GM10248 (cell line): ENCODE measurements around the gene TTC22.

Source experiments
- CTCF ChIA-PET: fragments of 300-600 bp; sonication (Branson Sonifier 250); formaldehyde crosslinking; extraction: SDS; loops from one replicate; lab custom pipeline; 2021; ENCODE audit warnings: antibody characterized with exemption; lab: Yijun Ruan, JAX
- POLR2A ChIA-PET: fragments of 350-650 bp; sonication (Branson Sonifier 250); formaldehyde crosslinking; extraction: SDS; loops from one replicate; lab custom pipeline; 2020; ENCODE audit warnings: antibody characterized with exemption; lab: Yijun Ruan, JAX
- DNase-seq: peaks from one replicate; pipeline ENCODE4 v3.0.0; 2012; ENCODE audit errors: extremely low spot score
- CTCF ChIP-seq: IDR thresholded peaks from 2 replicates; pipeline ENCODE4 v1.5.1; 2012; ENCODE audit warnings: mild to moderate bottlenecking, low read depth; ENCODE audit errors: extremely low read depth, missing control alignments, control extremely low read depth

The TTC22 gene

GRCh38 chr1:54800899-54801759, at the start of gene TTC22:
TTC22 (minus strand) TSS chr1:54801323; CDS start chr1:54801163, 160 bp downstream.
- peak; percentile 84 for DNase-seq
- ChIA-PET CTCF (interaction anchor here (0.7 to 5.7 kb wide), 25 partner anchors 9 to 197 kb away, joined by 3 to 45 read pairs (median 3); no protein-coding TSS in a partner anchor), POLR2A (interaction anchor here (0.7 to 1.2 kb wide), 2 partner anchors 9 to 85 kb away, joined by 3 read pairs; partner anchors contain the start of gene TTC4)
- TF ChIP-seq CTCF, result peak; percentile 65

DNA sequence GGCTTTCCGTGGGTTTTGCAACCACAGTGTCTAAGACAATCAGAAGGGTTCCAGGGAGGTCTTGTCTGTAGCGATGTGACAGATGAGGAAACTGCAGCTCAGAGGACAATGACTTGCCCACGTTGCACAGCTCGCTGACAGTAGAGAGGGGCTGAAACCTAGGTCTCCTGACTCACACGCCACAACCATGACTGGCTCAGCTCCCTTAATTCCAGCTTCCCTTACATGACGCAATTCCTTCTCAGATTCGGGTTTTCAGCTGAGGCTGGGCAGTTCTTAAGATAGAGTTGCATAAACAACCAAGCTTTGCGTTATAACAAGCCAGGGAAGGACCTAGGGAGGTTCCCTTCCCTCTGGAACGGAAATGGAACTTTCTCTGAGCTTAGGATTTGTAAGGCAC, 49.6 kb upstream of the TTC22 start:
- POLR2A ChIA-PET, result no interaction called here
- no peak for TF ChIP-seq CTCF
- no peak for DNase-seq
- CTCF ChIA-PET, result no interaction called here

GRCh38 chr1:54850069-54850730, 49.1 kb upstream of the TTC22 start:
- POLR2A ChIA-PET, result no interaction called here
- TF ChIP-seq CTCF, result no peak
- CTCF ChIA-PET, result no interaction called here
- no peak for DNase-seq

- ChIA-PET CTCF (interaction anchor here (1.0 to 3.7 kb wide), 2 partner anchors 9 to 95 kb away, joined by 4 to 13 read pairs; no protein-coding TSS in a partner anchor), POLR2A (no interaction called here)
- no peak for DNase-seq
- TF ChIP-seq CTCF, result no peak
Measured at GRCh38 chr1:54849219-54850068, 48.3 kb upstream of the TTC22 start.

DNA sequence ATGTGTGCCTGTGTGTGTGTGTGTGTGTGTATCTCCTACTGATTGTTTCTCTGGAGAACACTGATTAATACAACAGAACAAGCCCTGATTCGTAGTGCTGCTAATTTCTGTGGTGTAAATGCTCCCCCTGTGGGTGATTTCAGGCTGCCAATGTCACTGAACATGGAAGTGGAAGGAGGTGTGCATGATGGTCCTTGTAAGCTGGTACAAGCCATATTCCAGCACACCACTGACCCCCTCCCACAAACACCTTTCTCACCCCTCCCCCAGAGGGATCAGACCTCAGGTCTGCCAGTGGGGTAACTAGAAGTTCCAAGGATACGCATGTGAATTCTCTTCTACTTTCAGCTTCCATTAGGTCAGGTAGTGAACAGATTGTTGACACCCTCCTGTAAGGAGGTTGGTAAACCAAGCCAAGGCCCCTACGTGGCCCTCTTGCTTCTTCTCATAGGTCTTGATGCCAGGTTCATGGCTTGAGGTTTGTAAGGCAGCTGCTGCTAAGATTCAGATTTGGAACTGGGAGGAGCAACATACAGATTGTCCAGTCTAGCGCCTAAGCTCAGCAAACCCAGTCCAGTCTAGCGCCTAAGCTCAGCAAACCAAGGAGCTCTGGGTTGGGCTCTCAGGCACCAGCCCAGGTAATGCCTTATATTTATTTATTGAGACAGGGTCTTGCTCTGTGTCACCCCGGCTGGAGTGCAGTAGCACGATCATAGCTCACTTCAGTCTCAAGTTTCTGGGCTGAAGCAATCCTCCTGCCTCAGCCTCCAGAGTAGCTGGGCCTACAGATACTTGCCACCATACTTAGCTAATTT, 47.2 kb upstream of the TTC22 start:
- POLR2A ChIA-PET, result no interaction called here
- CTCF ChIA-PET, result interaction anchor here (1.0 to 3.7 kb wide), 3 partner anchors 10 to 97 kb away, joined by 3 to 13 read pairs (median 4); no protein-coding TSS in a partner anchor
- DNase-seq, result no peak
- TF ChIP-seq CTCF, result no peak
